HG02885 (cell line): ENCODE data around the gene KIF1B.
"Not testable (repeated sequence)": the region's sequence is repeated elsewhere in the genome, so short reads cannot be mapped to it uniquely, and the experiment has no call there.

Experiments
- ATAC-seq: cut with Tn5 transposase; IDR thresholded peaks from one replicate; pipeline ENCODE4 v1.9.1; 2021; ENCODE audit warnings: mild to moderate bottlenecking; ENCODE audit not compliant: unreplicated experiment, poor library complexity

KIF1B gene

GRCh38 chr1:10232163-10232562 lies 21.8 kb downstream of the KIF1B start:
- no peak for ATAC-seq

DNA sequence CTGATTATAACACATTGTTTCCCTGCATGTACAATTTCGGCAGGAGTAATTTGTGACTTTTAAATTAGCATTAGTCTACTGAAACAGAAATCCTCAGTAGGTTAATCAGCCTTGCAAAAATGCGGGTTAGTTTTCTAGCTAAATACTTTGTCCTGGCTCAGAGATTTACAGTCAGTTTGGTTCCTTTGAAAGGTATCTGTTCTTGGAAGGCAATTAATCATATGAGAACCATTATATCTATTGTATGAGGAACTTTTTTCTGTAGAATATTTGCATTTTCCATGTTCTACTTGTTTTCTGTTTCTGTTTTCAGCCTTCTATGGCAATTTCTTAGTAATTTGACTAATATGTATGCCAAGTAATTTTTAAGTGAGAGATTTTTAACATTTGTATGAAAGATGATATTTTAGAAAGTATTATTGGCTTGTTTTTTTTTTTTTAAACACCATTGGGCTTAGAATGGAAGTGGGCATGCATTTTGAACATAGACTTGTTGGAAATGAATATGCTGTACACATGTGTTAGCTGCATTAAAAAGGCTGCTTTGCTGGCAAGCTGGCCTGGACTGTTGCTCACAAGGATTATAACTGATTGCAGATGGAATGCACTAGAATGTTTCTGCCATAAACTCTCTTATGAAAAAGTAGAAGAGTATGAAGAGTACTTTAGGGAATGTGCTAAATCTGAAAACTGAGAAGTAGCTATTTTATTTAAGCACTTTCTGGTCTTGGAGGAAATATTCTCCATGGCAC lies 26.2 kb downstream of the KIF1B start:
- no peak for ATAC-seq

- ATAC-seq = no peak
These were observed 26.8 kb downstream of the KIF1B start for GRCh38 chr1:10237157-10237539.

GRCh38 chr1:10242135-10242534 lies 31.8 kb downstream of the KIF1B start:
- no peak for ATAC-seq

- no peak for ATAC-seq
These were observed 32.4 kb downstream of the KIF1B start for GRCh38 chr1:10242811-10243210.

- ATAC-seq = no peak
These were observed 35.3 kb downstream of the KIF1B start for GRCh38 chr1:10245674-10246073.

DNA sequence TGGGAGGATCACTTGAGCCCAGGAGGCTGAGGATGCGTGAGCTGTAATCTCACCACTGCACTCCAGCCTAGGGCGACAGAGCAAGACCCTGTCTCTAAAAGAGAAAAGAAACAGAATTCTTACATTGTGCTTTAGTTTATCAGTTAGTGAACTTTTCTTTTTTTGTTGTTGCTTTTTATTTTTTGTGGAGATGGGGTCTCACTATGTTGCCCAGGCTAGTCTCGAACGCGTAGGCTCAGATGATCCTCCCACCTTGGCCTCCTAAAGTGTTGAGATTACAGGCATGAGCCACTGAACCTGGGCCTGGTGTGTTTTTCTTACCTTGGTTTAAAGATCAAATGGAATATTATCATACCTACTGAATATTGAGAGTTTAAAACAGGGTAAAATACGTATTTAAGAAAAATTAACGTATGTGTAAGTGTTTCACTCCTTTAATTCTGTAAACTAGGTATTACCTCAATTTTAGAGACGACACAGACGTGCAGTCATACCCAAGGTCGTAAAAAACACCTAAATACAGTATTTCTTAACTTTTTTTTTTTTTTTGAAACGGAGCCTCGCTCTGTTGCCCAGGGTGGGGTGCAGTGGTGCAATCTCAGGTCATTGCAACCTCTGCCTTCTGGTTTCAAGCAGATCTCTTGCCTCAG lies 39.6 kb downstream of the KIF1B start:
- no peak for ATAC-seq

DNA sequence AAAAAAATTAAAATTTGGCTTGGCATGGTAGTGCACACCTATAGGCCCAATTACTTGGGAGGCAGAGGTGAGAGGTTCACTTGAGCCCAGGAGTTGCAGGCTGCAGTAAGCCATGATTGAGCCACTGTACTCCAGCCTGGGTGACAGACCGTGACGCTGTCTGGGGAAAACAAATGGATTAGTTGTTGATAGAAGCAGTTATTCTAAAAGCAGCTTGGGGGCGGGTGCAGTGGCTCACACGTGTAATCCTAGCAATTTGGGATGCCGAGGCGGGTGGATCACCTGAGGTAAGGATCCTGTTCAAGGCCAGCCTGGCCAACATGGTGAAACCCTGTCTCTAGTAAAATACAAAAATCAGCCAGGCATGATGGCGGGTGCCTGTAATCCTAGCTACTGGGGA lies 40.3 kb downstream of the KIF1B start:
- ATAC-seq = no peak

- ATAC-seq = not testable (repeated sequence)
These were observed 41.1 kb downstream of the KIF1B start for GRCh38 chr1:10251325-10252108.

DNA sequence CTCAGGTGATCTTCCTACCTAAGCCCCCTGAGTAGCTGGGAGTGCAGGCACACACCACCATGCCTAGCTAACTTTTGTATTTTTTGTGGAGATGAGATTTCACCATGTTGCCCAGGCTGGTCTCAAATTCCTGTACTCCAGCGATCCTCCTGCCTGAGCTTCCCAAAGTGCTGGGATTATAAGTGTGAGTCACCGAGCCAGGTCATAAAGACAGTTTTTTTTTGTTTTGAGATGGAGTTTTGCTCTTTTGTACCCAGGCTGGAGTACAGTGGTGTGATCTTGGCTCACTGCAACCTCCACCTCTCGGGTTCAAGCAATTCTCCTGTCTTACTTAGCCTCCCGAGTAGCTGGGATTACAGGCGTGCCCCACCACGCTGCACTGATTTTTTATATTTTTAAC lies 42.1 kb downstream of the KIF1B start:
- no peak for ATAC-seq

- ATAC-seq = no peak
These were observed 42.8 kb downstream of the KIF1B start for GRCh38 chr1:10253149-10253548.

- no peak for ATAC-seq
These were observed 43.4 kb downstream of the KIF1B start for GRCh38 chr1:10253755-10254154.

DNA sequence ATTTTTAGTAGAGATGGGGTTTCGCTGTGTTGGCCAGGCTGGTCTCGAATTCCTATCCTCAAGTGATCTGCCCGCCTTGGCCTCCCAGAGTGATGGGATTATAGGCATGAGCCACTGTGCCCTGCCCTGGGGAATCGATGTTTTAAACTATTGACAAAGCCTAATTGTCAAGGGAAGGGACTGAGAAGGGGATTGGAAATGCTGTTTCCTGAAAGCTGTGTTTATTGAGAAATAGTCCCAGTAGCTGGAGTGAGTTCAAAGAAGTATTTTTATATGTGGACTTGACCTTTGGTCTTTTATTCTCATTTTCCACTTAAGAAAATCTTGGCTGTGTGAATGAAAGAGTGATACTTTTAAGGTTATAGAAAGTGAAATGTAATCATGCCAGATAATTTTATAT lies 47.5 kb downstream of the KIF1B start:
- ATAC-seq = no peak

- not testable (repeated sequence) for ATAC-seq
These were observed 49.2 kb downstream of the KIF1B start for GRCh38 chr1:10259547-10259946.

GRCh38 chr1:10263450-10264082 lies 53.2 kb downstream of the KIF1B start:
- ATAC-seq = no peak

DNA sequence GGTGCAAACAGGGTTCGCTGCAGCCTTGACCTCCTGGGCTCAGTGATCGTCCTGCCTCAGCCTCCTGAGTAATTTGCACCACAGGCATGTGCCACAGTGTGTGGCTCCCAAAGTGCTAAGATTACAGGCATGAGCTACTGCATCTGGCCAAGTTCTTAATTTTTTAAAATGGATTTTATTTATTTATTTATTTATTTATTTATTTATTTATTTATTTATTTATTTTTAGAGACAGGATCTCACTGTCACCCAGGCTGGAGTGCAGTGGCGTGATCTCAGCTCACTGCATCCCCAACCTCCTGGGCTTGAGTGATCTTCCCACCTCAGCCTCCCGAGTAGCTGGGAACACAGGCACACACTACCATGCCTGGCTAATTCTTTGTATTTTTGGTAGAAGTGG lies 54.7 kb downstream of the KIF1B start:
- no peak for ATAC-seq

DNA sequence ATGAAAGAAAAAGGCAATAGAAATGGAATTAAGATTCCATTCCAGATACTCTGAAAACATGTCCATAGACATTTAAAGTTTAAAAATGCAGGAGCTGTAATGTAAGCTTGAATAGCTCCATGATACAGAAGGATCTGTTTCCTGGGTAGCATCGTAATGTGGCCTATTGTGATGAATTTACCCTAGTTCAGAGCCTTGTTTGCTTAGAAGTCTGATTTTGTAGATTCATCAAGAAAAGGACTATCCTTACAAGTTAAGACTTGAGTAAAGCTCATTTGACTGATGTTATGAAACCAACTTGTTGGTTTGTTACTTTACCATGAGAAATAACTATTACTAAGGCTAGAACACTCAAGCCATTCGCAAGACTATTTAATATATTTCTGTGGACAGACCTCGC lies 55.5 kb downstream of the KIF1B start:
- no peak for ATAC-seq

DNA sequence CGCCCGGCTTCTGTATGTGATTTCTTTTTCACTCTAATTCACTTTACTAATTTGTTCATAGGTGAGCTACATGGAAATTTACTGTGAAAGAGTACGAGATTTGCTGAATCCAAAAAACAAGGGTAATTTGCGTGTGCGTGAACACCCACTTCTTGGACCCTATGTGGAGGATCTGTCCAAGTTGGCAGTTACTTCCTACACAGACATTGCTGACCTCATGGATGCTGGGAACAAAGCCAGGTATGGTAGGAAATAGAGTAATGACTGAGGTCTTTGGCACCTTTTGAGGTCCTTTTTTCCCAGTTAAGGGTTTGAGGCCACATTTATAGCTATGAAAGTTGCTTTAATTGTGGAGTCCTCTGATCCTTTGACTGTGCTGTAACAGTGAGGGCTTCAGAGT lies 56.9 kb downstream of the KIF1B start:
- ATAC-seq = no peak

DNA sequence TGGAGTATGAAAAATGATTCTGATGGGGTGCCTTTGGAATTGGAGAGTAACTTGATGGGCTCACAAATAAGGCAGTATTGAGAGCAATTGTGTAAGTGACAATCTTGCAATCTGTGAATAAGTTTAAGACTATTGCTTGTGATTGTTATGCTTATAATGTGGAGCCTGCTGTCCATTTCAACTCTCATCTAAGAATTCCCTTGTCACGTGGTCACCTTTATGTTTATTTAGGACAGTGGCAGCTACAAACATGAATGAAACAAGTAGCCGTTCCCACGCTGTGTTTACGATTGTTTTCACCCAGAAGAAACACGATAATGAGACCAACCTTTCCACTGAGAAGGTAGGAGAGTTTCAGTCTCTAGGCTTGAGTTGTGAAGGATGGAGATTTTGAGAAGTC lies 57.6 kb downstream of the KIF1B start:
- ATAC-seq = no peak

GRCh38 chr1:10271090-10271489 lies 60.7 kb downstream of the KIF1B start:
- no peak for ATAC-seq

- no peak for ATAC-seq
These were observed 61.5 kb downstream of the KIF1B start for GRCh38 chr1:10271869-10272268.
